Fibroblast of lung (primary cell): ENCODE measurements around the gene RMDN3. TPM values are rescaled to one million over a fixed set of nuclear protein-coding genes. Genes with fewer than 3 reads are reported as not detected.

ENCODE experiments used
- DNase-seq, 2 donors: peaks; one replicate each; pipeline versions ENCODE4 v3.0.0 to v3.0.0-alpha.2; 2010; ENCODE audit warnings: low read depth in 2 of 2
- H2AFZ ChIP-seq: 2 replicates; pipeline ENCODE4 v1.5.1; 2012; ENCODE audit warnings: low read length, control low read depth, inconsistent platforms
- H3K27ac ChIP-seq: 2 replicates; pipeline ENCODE4 v1.5.1; 2011; ENCODE audit warnings: low read length, control low read depth; ENCODE audit not compliant: insufficient read depth
- H3K27me3 ChIP-seq: 2 replicates; pipeline ENCODE4 v1.5.1; 2011; ENCODE audit warnings: mild to moderate bottlenecking, low read length; ENCODE audit not compliant: control insufficient read depth, insufficient read depth
- H3K36me3 ChIP-seq: 2 replicates; pipeline ENCODE4 v1.5.1; 2011; ENCODE audit warnings: low read length; ENCODE audit not compliant: control insufficient read depth, insufficient read depth
- H3K4me1 ChIP-seq: 2 replicates; pipeline ENCODE4 v1.5.1; 2011; ENCODE audit warnings: low read length; ENCODE audit not compliant: control insufficient read depth, insufficient read depth; ENCODE audit errors: extremely low read depth
- H3K4me2 ChIP-seq: 2 replicates; pipeline ENCODE4 v1.5.1; 2011; ENCODE audit warnings: low read length, control low read depth; ENCODE audit not compliant: insufficient read depth; ENCODE audit errors: extremely low read depth
- H3K4me3 ChIP-seq, 4 experiments: fragments of 200-600 bp in 1 of 4; sonication (generic) in 1 of 4; replicated peaks in 1 of 4; 2 replicates each; pipeline ENCODE4 v1.5.1; 2011 to 2016; ENCODE audit warnings: low read length in 4 of 4, low read depth in 3 of 4, mild to moderate bottlenecking in 3 of 4, control low read depth in 2 of 4, inconsistent platforms in 1 of 4, mixed read lengths in 1 of 4; ENCODE audit not compliant: insufficient read depth in 1 of 4; ENCODE audit errors: control extremely low read depth in 1 of 4
- H3K79me2 ChIP-seq: 2 replicates; pipeline ENCODE4 v1.5.1; 2012; ENCODE audit warnings: mild to moderate bottlenecking, low read length, inconsistent platforms; ENCODE audit not compliant: control insufficient read depth, insufficient read depth
- H3K9ac ChIP-seq: 2 replicates; pipeline ENCODE4 v1.5.1; 2011; ENCODE audit warnings: mild to moderate bottlenecking, low read length, control low read depth; ENCODE audit not compliant: insufficient read depth
- H3K9me3 ChIP-seq: 2 replicates; pipeline ENCODE4 v1.5.1; 2012; ENCODE audit warnings: low read depth, low read length; ENCODE audit not compliant: control insufficient read depth, insufficient read depth
- H4K20me1 ChIP-seq: 2 replicates; pipeline ENCODE4 v1.5.1; 2011; ENCODE audit warnings: low read length; ENCODE audit not compliant: control insufficient read depth, insufficient read depth; ENCODE audit errors: extremely low read depth
- EZH2 ChIP-seq: IDR thresholded peaks from 2 replicates; pipeline ENCODE4 v1.5.1; 2012; ENCODE audit warnings: low read length, control low read depth, mild to moderate bottlenecking; ENCODE audit errors: missing control alignments
- polyA plus RNA-seq, 2 donors: library from polyadenylated mRNA; depleted of rRNA in 1 of 2; stranded (reverse) in 1 of 2; unstranded in 1 of 2; fragments of >200 nt; gene quantifications; 2 replicates each; pipeline ENCODE4 v1.2.1, GENCODE V29; 2011 to 2012; ENCODE audit warnings: missing spikeins in 1 of 2
- total RNA-seq: library from RNA; depleted of rRNA; stranded (reverse); fragments of >200 nt; gene quantifications from 2 replicates; pipeline ENCODE4 v1.2.1, GENCODE V29; 2014
- TF ChIP-seq, protein P1 (sequence below), 2 donors: IDR thresholded peaks in 1 of 2; conservative IDR thresholded peaks in 1 of 2; 1 replicate in 1 of 2; 2 replicates in 1 of 2; pipeline ENCODE4 v1.5.1; 2011 to 2012; ENCODE audit warnings: low read length in 2 of 2, control low read depth in 1 of 2, inconsistent platforms in 1 of 2, low read depth in 1 of 2, mild to moderate bottlenecking in 1 of 2

The RMDN3 gene
- total and polyA plus RNA-seq, 2 donors (not counting 1 experiment from before 2014, with no cell fraction given): 16.0 to 22.7 TPM

DNA sequence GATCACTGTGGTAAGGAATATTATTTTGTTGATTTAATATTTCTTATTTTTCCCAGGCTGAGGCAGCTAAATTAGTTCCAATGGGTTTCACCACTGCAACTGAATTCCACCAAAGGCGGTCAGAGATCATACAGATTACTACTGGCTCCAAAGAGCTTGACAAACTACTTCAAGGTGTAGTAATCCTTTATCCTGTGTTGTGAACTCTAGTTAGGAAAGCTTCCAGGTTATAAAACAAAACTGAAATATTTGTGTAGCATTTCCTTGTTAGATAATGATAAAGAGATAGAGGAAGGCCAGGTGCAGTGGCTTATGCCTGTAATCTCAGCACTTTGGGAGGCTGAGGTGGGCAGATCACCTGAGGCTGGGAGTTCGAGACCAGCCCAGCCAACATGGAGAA, 48.9 kb downstream of the RMDN3 start:
- no peak overlapping the region for H3K9ac ChIP-seq
- H3K36me3 ChIP-seq: no peaks in the 10 kb centered on the region
- H3K27ac ChIP-seq: no peak overlapping the region
- H2AFZ ChIP-seq: no peak overlapping the region
- no peak for TF ChIP-seq EZH2
- TF ChIP-seq, protein P1, sequence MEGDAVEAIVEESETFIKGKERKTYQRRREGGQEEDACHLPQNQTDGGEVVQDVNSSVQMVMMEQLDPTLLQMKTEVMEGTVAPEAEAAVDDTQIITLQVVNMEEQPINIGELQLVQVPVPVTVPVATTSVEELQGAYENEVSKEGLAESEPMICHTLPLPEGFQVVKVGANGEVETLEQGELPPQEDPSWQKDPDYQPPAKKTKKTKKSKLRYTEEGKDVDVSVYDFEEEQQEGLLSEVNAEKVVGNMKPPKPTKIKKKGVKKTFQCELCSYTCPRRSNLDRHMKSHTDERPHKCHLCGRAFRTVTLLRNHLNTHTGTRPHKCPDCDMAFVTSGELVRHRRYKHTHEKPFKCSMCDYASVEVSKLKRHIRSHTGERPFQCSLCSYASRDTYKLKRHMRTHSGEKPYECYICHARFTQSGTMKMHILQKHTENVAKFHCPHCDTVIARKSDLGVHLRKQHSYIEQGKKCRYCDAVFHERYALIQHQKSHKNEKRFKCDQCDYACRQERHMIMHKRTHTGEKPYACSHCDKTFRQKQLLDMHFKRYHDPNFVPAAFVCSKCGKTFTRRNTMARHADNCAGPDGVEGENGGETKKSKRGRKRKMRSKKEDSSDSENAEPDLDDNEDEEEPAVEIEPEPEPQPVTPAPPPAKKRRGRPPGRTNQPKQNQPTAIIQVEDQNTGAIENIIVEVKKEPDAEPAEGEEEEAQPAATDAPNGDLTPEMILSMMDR (conservative IDR thresholded peaks at IDR 0.05 in 1 of 2, IDR thresholded peaks at IDR 0.05 in 1 of 2; ENCODE audit: low read depth in 1 of 2, low read length in 2 of 2): no peak
- DNase-seq: no peak
- H3K9me3 ChIP-seq: no peaks in the 10 kb centered on the region
- no peaks in the 10 kb centered on the region for H4K20me1 ChIP-seq
- H3K4me3 ChIP-seq: no peak overlapping the region
- no peak overlapping the region for H3K4me2 ChIP-seq
- H3K4me1 ChIP-seq: no peaks in the 10 kb centered on the region
- H3K27me3 ChIP-seq: no peaks in the 10 kb centered on the region
- no peaks in the 10 kb centered on the region for H3K79me2 ChIP-seq

DNA sequence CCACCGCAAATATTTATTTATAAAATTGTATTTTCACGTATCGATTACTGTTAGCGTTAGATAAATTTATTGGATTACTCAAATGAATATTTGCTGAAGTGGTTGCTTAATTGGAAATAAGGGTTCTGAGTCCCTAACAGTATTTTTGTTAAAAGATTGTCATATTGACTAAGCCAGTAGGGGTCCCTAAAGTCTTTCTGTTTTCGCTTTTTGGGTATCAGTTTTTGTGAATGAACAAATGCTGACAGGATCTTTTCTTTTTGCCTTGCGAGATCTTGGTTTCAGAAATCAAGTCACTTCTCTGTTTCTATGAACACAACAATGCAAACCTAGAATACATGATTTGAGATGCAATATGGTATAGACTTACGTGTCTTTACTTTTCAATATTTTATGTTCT, 53.0 kb downstream of the RMDN3 start:
- Histone ChIP-seq H3K4me2 (no peak overlapping the region), H3K4me3 (no peak overlapping the region), H3K27me3 (no peaks in the 10 kb centered on the region), H3K4me1 (no peaks in the 10 kb centered on the region), H4K20me1 (no peaks in the 10 kb centered on the region), H2AFZ (no peak overlapping the region), H3K9ac (no peak overlapping the region), H3K9me3 (no peaks in the 10 kb centered on the region), H3K79me2 (peaks cover 2% of the 10 kb centered on the region), H3K27ac (no peak overlapping the region), H3K36me3 (no peaks in the 10 kb centered on the region)
- TF ChIP-seq, protein P1 (conservative IDR thresholded peaks at IDR 0.05 in 1 of 2, IDR thresholded peaks at IDR 0.05 in 1 of 2; ENCODE audit: low read depth in 1 of 2, low read length in 2 of 2): peak in 1 of 2 donors; percentile 11
- TF ChIP-seq EZH2: no peak
- peak in 1 of 2 donors; percentile 37 for DNase-seq

DNA sequence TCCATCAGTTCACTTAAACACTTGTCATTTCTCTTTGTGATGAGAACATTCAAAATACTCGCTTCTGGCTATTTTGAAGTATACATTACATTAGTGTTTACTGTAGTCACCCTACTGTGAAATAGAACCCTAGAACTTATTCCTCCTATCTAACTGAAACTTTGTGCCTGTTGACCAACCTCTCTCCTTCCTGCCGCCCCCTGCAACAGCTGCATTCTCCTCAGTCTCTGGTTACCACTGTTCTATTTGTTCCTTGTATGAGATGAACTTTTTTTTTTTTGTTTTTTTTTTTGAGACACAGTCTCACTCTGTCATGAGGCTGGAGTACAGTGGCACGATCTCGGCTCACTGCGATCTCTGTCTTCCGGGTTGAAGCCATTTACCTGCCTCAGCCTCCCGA, 57.1 kb downstream of the RMDN3 start:
- no peak overlapping the region for H3K27ac ChIP-seq
- H2AFZ ChIP-seq: no peak overlapping the region
- no peak overlapping the region for H3K9ac ChIP-seq
- no peaks in the 10 kb centered on the region for H3K9me3 ChIP-seq
- H3K79me2 ChIP-seq: peaks cover 13% of the 10 kb centered on the region
- no peaks in the 10 kb centered on the region for H3K36me3 ChIP-seq
- TF ChIP-seq, protein P1 (conservative IDR thresholded peaks at IDR 0.05 in 1 of 2, IDR thresholded peaks at IDR 0.05 in 1 of 2; ENCODE audit: low read depth in 1 of 2, low read length in 2 of 2): no peak
- no peak for DNase-seq
- H3K4me1 ChIP-seq: peaks cover 3% of the 10 kb centered on the region
- H4K20me1 ChIP-seq: no peaks in the 10 kb centered on the region
- no peaks in the 10 kb centered on the region for H3K27me3 ChIP-seq
- H3K4me2 ChIP-seq: no peak overlapping the region
- no peak overlapping the region for H3K4me3 ChIP-seq
